Measurements from ENCODE around the gene AOPEP. TPM values are rescaled to one million over a fixed set of nuclear protein-coding genes. Genes with fewer than 3 reads are reported as not detected.

Gene AOPEP
- total RNA-seq = 100 to 1,000 TPM in 2 of 4 donors, 10 to 100 TPM in 2; 56.5 to 160 (median 103) TPM

GRCh38 chr9:94726495-94727191 is at the start of gene AOPEP:
Gene AOPEP, plus strand, starts transcription at chr9:94726699. Its CDS starts 33,085 bp downstream, at chr9:94759784.
- Histone ChIP-seq H3K27me3 (no peaks in the 10 kb centered on the region), H3K9me3 (no peaks in the 10 kb centered on the region), H3K4me1 (peaks cover 10 to 12% of the 10 kb centered on the region in 2 donors), H3K36me3 (no peaks in the 10 kb centered on the region), H3K27ac (peak within 1 kb of the TSS; percentile 87 to 95 (median 93)), H3K4me3 (peak within 1 kb of the TSS; percentile 78 to 98 (median 88))
- TF ChIP-seq CTCF (IDR thresholded peaks at IDR 0.05 in 4 of 5, conservative IDR thresholded peaks at IDR 0.05 in 1 of 5) (peak in 1 of 5 experiments; percentile 22), POLR2A (IDR thresholded peaks at IDR 0.05) (peak; percentile 75 to 76)
- in situ Hi-C loops (cut with MboI; ENCODE audit: low sequenced_read_pairs in 4 of 4) = no loop called here
- intact Hi-C loops (cut with DNase I; ENCODE audit: low total_unique reads) = loop anchor here (1.0 to 5.0 kb wide), 5 partner anchors 56 to 591 kb away; partner anchors contain the start of gene FANCC
- peak; percentile 99 to 100 for ATAC-seq
- peak; percentile 95 to 98 for DNase-seq

- Histone ChIP-seq H3K36me3 (no peaks in the 10 kb centered on the region), H3K9me3 (no peaks in the 10 kb centered on the region), H3K27me3 (no peaks in the 10 kb centered on the region), H3K4me1 (peaks cover 8 to 13% of the 10 kb centered on the region in 2 donors), H3K4me3 (no peak overlapping the region), H3K27ac (no peak overlapping the region)
- ATAC-seq (no peak), DNase-seq (no peak)
- TF ChIP-seq CTCF (IDR thresholded peaks at IDR 0.05 in 4 of 5, conservative IDR thresholded peaks at IDR 0.05 in 1 of 5) = no peak
- no peak for TF ChIP-seq POLR2A (IDR thresholded peaks at IDR 0.05)
- in situ Hi-C loops (cut with MboI; ENCODE audit: low sequenced_read_pairs in 4 of 4) = loop anchor here in 1 of 4 donors (25.0 kb wide), 1 partner anchor 1534 kb away; no protein-coding TSS in a partner anchor
- intact Hi-C loops (cut with DNase I; ENCODE audit: low total_unique reads) = no loop called here
Observed at GRCh38 chr9:94677929-94678328, 48.6 kb upstream of the AOPEP start.

- in situ Hi-C loops (cut with MboI; ENCODE audit: low sequenced_read_pairs in 4 of 4) (loop anchor here in 1 of 4 donors (25.0 kb wide), 1 partner anchor 1533 kb away; no protein-coding TSS in a partner anchor), intact Hi-C loops (cut with DNase I; ENCODE audit: low total_unique reads) (no loop called here)
- Histone ChIP-seq H3K4me3 (no peak overlapping the region), H3K27me3 (no peaks in the 10 kb centered on the region), H3K9me3 (no peaks in the 10 kb centered on the region), H3K27ac (no peak overlapping the region), H3K4me1 (peaks cover 8 to 13% of the 10 kb centered on the region in 2 donors), H3K36me3 (no peaks in the 10 kb centered on the region)
- DNase-seq (no peak), ATAC-seq (no peak)
- TF ChIP-seq CTCF (IDR thresholded peaks at IDR 0.05 in 4 of 5, conservative IDR thresholded peaks at IDR 0.05 in 1 of 5) = no peak
- TF ChIP-seq POLR2A (IDR thresholded peaks at IDR 0.05) = no peak
Observed at GRCh38 chr9:94679587-94679986, 46.9 kb upstream of the AOPEP start.

GRCh38 chr9:94680020-94680419 is 46.5 kb upstream of the AOPEP start:
- TF ChIP-seq POLR2A (IDR thresholded peaks at IDR 0.05) = no peak
- TF ChIP-seq CTCF (IDR thresholded peaks at IDR 0.05 in 4 of 5, conservative IDR thresholded peaks at IDR 0.05 in 1 of 5) = no peak
- in situ Hi-C loops (cut with MboI; ENCODE audit: low sequenced_read_pairs in 4 of 4) = loop anchor here (5.0 to 25.0 kb wide), 2 partner anchors 447 to 1532 kb away; no protein-coding TSS in a partner anchor

More at GRCh38 chr9:94680020-94680419, 46.5 kb upstream of the AOPEP start:
- ATAC-seq (no peak), DNase-seq (no peak)
- H3K36me3 ChIP-seq = no peaks in the 10 kb centered on the region
- H3K4me3 ChIP-seq = no peak overlapping the region
- intact Hi-C loops (cut with DNase I; ENCODE audit: low total_unique reads) = loop anchor here (5.0 to 10.0 kb wide), 3 partner anchors 97 to 485 kb away; no protein-coding TSS in a partner anchor
- no peaks in the 10 kb centered on the region for H3K9me3 ChIP-seq
- no peaks in the 10 kb centered on the region for H3K27me3 ChIP-seq
- no peak overlapping the region for H3K27ac ChIP-seq
- H3K4me1 ChIP-seq = peaks cover 5 to 10% of the 10 kb centered on the region in 2 donors
